ENCODE results near the gene EPG5.
"Not testable (repeated sequence)": the region's sequence is repeated elsewhere in the genome, so short reads cannot be mapped to it uniquely, and the experiment has no call there.

Gene EPG5

DNA sequence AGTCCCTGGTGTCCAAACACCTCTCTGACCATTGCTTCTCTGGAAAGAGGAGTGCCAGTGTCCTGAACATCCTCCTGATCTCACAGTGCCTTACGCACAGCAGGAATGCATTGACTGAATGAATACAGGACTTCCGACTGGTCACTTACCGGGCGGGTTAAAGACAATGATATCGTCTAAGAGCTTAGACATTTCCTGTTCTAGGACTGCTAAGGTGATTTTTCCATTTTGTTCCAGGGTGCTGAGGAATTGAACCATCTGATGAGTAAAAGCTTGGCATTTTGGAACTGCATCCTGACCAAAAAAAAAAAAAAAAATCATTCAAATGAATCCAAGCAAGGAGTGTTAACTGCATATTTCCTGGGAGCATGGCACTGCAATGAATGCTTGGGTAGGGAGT, 101.7 kb downstream of the EPG5 start:
- DNase-seq (ENCODE audit: low spot score), result no peak

DNA sequence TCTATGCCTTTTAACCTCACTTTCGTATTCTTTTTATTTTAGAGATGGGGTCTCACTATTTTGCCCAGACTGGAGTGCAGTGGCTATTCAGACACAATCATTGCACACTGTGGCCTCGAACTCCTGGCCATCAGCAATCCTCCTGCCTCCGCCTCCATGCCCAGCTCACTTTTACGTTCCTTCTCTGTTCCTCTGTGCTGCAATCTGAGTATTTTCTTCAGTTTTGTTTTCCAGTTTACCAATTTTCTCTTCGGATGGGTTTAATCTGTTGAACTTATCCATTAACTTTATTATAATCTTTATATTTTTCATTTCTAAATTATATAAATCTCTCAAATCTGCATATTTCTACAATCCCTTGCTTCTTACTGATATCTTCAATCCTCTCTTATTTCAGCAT, 103.0 kb downstream of the EPG5 start:
- DNase-seq (ENCODE audit: low spot score), result no peak

DNA sequence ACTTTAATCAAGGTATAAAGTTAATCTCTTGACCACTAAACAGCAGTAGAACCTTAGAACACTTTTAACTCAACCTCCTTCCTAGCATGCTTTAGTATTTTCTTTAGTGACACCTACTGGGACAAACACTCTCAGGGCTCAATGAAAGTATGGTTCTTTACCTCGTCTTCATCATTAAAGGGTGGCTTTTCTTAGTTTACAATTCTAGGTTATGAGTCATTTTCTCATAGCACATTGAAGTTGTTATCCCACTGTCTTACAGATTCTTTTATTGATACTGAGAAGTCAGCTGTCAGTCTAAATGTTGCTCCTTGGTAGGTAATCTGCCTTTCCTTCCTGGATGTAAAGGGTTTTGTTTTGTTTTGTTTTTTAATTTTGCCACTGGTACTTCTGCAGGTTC, 103.7 kb downstream of the EPG5 start:
- DNase-seq (ENCODE audit: low spot score), result no peak

DNA sequence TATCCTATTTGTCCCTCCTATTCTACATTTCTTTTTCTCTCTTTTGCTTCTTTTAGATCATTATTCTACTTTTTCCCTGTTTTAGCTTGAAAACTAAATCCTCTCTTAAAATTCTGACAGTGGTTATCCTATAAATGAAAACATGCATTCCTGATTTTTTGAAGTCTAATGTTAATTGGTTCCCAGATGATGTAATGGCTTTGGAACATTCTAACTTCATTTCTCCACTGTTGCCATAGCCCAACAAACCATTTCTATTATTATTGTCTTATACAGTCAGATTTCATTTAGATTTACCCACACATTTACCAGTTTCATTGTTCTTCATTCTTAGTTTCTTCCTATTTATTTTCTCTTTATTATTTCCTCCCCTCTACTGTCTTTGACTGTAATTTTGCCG, 105.2 kb downstream of the EPG5 start:
- DNase-seq (ENCODE audit: low spot score), result no peak

DNA sequence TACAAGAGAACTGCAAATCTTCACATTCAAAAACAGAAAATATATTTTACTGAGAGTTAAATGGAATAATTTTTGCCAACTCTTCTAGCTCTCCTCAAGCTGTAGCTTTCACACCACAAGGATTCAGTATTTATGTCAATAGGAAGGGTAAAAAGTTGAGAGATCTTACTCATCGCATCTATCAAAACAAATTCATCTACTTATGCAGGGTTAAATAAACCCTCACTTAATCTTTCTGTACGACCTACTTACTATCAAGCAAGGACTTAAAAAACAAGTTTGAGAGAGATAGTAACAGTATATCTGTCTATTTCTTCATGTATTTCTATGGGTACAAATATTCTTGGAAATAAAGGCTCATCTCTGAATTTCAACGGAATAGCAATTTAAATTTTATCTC, 106.2 kb downstream of the EPG5 start:
- no peak for DNase-seq (ENCODE audit: low spot score)

DNA sequence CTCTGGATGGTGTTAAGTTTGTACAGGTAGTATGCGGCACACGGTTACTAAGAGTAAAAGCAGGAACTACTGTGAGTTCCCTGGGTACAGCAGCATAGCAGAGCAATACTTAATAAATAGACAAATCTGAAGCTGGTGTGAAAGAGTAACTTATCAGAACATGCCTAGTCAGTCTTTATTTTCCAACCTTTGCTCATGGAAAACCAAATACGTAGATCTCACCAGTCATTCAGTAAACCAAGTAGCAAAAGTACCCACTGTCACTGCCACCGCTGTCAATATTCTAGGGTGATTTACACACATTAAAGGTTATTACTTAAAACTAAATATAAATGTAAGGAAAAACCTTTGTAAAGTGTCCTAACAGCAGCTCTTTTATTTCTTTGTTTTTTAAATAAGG, 106.6 kb downstream of the EPG5 start:
- DNase-seq (ENCODE audit: low spot score), result no peak

DNA sequence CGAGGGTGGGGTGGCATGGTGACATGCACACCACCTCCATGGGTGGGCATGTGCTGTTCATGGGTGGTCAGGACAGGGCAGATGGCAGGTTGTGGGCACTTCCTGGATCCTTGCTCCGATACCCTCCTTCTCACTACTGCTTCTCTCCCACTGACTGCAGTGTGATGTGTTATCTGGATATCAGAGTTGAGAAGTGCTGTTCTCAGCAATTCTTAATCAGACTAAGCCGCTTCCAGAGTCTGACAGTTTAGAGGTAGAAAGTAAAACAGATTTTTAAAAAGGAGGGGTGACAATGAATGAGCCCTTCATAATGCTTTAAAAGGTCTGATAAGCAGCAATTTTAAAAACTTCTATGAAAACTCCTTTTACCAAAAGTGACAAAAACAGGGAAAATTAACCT, 107.8 kb downstream of the EPG5 start:
- DNase-seq (ENCODE audit: low spot score), result no peak

DNA sequence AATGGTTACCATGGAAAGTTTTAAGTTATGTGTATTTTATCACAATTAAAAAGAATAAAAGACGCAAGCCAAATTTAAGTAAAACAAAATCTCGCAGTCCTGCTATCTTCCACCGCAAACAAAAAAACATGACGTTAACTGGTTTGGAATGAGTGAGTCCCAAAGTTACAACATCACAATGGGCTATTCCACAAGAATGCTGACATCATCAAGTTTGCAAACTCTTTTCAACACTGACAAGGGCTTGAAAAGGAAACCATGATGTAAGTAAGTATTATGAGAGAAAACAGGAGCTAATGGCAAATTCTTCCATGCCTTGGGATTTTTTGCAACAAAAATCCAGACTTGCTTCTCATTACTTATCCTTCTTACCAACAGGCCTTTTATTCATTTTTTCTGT, 110.6 kb downstream of the EPG5 start:
- DNase-seq (ENCODE audit: low spot score), result no peak

DNA sequence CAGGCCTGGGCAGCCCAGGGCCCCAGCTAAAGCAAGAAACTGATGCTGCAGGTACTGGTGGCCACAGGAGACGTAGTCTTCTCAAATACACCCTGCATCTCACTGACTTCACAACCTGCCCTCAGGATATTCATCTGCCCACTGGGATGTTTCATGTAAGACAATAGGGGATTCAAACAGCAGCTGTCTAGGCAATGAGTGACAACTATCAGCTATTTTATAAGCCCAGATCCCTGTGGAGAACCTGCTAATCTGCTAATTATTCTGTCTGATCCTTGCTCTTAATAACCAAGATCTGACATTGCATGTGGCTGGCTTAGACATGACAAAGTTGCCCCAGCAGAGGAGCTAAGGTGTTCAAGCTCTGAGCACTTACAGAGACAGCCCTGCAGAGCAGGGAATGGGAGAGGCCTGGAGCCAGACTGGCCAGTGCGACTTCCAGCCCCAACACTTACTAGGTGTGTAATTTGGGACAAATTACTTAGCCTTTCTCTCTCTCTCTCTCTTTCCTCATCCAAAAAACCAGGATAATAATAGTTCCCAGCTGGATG, 113.0 kb downstream of the EPG5 start:
- DNase-seq (ENCODE audit: low spot score), result no peak

DNA sequence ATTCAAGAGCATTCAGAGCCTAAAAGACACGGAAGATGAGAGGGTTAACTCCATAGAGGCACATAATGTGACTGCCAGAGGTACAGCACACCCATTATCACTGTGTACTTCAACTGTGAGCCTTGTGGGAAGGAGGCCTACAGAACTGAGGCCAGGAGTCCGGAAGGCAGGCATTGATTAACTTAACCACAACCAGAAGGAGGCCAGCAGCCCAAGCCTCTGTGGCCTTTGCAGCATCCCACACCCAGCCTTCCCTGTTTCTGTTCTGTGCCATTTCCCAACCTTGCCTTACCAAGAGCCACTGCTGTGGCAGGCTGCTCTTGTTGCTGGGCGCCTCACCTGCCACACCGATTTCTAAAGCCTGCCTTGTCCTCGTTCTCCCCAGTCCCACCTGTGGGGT, 114.5 kb downstream of the EPG5 start:
- no peak for DNase-seq (ENCODE audit: low spot score)

DNA sequence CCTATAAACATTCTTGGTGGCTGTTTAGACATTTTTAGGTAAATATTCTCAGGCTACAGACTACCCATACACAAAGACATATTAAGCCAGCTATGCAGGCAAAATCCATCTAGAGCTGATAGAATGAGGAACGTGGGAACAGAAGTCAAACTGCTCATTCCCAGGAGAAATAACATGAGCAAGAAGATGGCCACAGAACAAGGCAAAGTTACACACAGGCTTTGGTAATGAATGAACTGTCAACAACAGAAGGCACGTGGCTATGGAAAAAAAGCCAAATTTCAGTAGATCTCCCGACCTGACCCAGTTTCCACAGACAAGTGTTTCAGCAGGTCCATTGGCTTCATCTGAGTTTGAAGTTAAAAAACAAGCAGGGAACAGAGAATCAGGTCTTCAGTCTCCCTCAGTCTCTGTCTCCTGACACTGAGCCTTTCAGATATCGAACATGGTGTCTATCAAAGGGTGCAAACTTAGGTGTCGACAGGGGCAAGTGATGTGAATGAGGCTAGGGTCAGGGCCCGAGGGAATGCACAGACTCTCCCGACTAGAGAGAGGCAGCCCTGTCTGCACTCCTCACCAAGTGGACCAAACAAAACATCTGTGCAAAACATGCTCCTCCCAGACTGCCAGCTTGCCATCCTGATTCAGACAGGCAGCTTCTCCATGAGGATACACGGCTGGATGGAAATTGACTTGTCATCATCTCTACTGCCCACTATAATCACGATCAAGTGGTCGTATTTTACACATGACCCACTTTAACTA, 115.8 kb downstream of the EPG5 start:
- DNase-seq (ENCODE audit: low spot score), result no peak

DNA sequence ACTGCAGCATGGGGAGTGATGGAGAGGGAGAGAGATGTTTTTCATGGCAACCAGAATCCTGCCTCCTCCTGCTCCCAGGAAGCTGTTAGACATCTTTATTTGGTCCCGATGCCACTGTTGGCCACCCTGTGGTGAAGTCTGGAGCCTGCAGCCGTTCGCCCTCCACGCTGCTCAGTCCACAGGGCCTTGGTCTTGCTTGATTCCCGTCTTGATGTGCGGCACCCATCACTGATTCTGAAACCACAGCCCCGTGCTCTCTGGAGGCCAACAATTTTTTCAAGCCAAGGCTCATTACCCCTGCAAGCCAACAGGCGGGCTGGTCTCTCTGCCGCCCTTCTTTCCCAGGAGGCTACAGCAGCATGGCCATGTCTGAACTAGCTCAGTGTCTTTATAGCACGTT, 117.1 kb downstream of the EPG5 start:
- DNase-seq (ENCODE audit: low spot score), result no peak

DNA sequence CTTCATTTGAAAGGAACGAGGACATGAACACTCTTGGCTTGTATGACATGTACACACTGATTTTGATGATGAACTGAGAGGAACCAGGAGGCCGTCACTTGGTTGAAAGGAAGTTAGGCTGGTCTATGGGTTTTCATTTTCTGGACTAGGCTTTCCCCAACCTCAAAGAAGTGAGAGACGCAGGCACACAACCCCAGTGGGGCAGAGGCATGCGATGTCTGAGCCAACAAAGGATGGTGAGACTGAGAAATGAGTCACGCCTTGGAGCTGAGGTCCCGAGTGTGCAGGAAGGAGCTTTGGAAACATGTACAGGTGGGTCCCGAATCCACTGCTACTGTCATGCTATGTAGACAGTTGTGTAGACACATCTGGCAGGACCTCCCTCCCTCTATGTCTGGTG, 117.6 kb downstream of the EPG5 start:
- no peak for DNase-seq (ENCODE audit: low spot score)

DNA sequence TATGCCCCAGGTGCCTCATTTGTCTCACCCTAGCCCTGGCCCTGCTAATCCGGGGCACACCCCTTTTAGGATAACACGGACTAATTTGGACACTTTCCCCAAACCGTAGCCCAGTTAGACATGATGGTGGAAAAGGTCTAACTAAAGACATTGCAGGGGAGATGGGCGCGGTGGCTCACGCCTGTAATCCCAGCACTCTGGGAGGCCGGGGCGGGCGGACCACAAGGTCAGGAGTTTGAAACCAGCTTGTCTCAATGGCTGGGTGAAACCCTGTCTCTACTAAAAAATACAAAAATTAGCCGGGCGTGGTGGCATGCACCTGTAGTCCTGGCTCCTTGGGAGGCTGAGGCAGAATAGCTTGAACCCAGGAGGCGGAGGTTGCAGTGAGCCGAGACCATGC, 118.5 kb downstream of the EPG5 start:
- not testable (repeated sequence) for DNase-seq (ENCODE audit: low spot score)

DNA sequence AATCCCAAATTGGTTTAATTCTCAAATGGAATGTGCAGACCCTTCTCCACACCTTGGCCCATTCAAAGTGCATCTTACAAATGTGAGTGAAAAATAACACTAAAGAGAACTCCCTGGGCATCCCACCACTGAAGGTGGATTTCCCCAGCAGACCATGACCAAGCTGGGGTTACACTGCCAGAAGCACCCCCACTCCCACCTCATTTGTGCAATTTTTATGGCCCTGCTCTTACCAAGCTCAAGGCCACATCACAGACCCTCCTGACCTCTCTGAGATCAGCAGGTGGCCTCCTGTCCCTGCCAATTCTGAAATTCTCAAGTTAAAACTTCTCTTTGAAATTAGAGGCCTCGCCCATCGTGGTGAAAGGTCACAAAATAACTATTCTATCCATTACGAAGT, 120.0 kb downstream of the EPG5 start:
- DNase-seq (ENCODE audit: low spot score), result no peak

DNA sequence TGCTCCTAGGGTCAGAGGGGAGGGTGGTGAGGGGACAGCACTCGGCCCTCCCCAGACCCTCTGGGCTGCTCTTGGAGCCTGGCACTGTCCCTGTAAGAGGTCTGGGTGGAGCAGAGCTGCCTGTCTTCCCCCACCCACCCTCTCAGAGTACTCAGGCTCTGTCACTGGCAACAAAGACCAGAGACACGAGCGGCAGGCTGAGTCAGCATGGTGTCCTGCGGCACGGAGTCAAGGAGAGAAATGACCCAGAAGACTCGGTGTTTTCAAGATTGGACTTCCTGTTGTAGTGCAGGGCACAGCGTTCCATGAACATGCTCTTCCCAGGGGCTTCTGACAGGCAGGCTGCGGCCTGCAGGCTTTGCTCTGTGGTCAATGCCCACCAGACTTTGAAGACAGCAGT, 121.7 kb downstream of the EPG5 start:
- DNase-seq (ENCODE audit: low spot score), result no peak

DNA sequence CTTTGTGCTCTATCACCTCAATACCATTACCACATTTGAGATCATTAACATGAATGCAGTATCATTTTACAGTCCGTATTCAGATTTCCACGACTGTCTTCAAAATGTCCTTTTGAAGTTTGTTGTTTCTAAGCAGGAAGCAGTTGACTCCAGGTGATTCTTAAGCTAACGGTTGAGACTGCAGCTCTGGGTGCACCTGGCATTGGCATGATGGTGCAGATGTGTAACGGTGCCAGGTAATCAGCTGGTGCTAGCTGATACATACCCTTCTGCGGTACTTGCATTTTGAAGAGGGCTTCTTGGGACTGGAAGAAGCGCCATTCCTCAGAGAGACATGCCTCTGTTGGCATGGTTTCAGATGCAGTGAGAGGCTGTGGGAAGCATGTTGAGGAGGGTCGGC, 122.2 kb downstream of the EPG5 start:
- DNase-seq (ENCODE audit: low spot score), result no peak

DNA sequence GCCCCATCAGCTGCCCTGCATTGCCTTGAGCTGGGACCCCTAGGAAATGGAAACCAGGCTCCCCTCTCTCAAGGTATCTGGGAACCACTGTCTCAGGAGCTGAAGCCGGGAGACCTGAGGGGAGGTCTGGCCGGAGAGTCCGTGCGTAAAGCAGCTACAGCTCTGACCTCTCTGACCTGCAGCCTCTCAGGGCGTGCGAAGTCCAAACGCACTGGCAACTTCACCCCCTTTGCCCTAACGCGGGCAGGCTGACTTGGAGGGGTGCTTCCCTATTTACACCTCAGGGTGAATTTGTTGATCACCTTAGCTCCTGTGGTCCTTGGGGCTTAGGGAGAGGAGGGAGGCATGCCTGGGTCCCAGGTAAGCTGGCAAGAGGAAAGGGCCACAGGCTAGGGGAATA, 124.1 kb downstream of the EPG5 start:
- DNase-seq (ENCODE audit: low spot score), result no peak

DNA sequence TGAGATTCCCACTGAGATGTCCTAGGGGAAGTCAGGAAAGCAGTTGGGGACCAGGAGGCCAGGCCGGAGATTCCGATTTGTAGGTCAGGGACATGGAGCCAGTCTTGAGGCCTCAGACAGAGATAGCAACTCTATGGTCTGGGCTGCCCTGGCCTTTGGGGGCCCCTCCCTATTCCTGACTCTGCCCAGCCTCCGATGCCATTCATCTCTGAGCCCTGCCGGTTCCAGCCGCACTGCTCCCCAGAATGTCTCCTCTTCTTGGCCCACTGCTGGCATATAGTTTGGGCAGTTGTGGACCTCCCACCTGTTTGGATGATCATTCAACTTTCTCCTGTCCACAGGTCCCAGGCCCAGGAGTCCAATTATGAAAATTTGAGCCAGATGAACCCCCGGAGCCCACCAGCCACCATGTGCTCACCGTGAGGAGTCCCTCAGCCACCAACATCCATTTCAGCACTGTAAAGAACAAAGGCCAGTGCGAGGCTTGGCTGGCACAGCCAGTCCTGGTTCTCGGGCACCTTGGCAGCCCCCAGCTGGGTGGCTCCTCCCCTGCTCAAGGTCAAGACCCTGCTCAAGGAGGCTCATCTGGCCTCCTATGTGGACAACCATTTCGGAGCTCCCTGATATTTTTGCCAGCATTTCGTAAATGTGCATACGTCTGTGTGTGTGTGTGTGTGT, 125.2 kb downstream of the EPG5 start:
- DNase-seq (ENCODE audit: low spot score), result no peak

DNA sequence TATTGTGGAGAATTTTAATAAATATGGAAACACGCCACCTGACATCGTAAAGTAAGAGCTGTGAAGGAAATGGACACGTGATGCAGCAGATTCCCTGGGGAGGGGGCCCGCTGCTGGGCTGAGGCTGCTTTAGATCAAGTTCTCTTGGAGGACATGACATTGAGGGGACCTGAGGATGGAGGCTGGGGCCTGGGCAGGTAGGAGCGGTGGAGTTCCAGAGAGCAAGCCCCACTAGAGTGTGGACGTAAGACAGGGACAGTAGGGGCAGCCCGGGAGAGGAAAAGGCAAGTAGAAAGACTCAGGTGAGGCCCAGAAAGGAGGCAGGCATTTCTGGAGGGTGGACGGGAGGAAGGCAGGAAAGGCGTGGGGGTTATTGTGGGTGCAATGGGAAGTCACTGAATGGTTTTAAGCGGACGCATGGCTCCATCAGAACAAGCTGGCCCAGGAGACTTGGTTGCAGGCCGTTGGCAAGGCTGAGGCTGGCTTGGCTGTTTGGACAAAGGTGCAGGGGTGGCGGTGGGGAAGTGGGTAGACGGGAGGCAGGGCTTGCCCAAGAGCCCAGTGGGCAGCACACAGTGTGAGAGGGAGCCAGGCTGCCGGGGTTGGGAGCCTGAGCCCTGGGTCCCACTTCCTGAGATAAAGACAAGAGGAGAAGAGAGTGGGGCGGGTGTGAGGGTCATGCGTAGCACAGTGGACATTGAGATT, 125.9 kb downstream of the EPG5 start:
- DNase-seq (ENCODE audit: low spot score), result no peak

DNA sequence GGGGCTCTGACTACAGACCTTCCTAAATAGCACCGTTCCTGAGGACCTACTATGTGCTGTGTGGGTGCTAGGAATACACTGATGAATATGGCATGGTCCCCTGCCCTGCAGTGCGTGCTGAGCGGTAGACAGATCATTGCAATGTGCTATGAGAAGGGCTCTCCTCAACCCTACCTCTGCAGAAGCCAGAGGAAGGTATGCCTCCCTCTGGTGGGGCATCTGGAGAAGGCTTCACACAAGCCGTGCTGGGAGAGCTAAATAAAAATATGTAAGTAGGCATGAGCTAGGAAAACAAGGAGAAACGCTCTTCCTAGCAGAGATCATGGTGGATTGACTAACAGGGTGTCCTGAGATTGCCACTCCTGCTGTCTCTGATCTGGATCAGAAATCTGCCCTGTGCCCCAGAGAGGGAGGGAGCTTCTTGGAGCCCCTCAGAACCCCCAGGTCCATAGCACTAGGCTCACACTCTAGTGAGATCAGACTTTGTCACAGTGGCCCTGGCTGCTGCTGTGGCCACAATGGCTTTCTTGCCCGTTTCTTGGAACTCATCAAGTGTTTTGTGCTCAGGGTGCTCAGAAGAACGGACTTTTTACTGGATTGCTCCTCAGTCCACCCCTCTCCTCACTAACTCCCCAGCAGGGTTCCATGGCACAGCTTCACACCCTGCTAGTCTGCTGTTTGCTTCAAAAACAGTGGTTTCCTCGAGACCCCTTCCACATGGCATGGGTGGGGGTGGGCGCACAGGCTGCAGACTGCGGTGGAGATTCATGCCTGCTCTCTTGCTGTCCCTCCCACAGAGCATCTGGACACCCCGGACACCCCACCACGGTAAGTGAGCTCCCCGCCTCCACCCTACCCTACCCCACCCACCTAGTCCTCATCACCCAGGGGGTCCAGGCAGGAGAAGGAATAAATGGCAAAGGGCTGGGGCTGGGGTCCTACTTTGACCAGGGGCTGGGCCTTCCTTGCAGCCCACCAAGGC, 127.4 kb downstream of the EPG5 start:
- peak; percentile 28 for DNase-seq (ENCODE audit: low spot score)

Data from CD4-positive, alpha-beta T cell treated with Interleukin-15 for 4 hours (primary cell).